Measurements from ENCODE around the gene GJB3.

The GJB3 gene

DNA sequence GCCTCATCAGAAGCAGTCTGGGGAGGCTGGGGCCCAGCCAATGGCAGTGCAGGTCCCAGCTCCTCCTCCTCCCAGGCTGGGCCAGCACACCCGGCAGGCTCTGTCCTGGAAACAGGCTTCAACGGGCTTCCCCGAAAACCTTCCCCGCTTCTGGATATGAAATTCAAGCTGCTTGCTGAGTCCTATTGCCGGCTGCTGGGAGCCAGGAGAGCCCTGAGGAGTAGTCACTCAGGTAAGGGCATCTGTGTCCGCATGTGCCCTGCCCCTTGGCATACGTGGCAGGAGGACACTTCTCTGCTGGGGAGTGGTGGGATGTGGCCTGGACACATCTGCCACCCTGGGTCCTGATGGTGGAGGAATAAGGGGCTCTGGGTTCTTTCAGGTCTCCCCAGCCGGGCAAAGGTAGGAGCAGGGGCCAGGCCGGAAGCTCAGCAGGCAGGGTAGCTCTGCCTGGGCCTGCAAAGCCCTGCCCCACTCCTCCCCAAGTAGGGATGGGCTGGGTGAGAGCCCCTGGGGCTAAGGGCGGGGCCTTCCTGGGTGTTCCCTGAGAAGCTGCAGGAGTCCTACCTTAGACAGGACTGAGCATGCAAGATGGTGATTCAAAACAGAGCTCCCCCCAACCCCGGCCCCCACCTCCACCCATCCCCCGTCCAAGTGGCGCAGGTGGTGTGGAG lies 25.9 kb upstream of the GJB3 start, which contains the start of gene GJB5:
GJB5 (plus strand) TSS at position 84 of the 674 bp plus-strand sequence. CDS start 2,284 bp downstream, outside the sequence.
- no peak for TF ChIP-seq GATA3 (IDR thresholded peaks at IDR 0.05; ENCODE audit: low read depth, low read length)
- no peak for TF ChIP-seq GATA2 (IDR thresholded peaks at IDR 0.05; ENCODE audit: low read depth, low read length)

- TF ChIP-seq GATA2 (IDR thresholded peaks at IDR 0.05; ENCODE audit: low read depth, low read length) (no peak), GATA3 (IDR thresholded peaks at IDR 0.05; ENCODE audit: low read depth, low read length) (no peak)
These were observed 25.1 kb upstream of the GJB3 start for GRCh38 chr1:34755961-34756360.

DNA sequence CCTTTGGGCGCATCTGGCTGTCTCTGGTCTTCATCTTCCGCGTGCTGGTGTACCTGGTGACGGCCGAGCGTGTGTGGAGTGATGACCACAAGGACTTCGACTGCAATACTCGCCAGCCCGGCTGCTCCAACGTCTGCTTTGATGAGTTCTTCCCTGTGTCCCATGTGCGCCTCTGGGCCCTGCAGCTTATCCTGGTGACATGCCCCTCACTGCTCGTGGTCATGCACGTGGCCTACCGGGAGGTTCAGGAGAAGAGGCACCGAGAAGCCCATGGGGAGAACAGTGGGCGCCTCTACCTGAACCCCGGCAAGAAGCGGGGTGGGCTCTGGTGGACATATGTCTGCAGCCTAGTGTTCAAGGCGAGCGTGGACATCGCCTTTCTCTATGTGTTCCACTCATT lies 23.6 kb upstream of the GJB3 start:
- TF ChIP-seq GATA3 (IDR thresholded peaks at IDR 0.05; ENCODE audit: low read depth, low read length) (no peak), GATA2 (IDR thresholded peaks at IDR 0.05; ENCODE audit: low read depth, low read length) (no peak)

DNA sequence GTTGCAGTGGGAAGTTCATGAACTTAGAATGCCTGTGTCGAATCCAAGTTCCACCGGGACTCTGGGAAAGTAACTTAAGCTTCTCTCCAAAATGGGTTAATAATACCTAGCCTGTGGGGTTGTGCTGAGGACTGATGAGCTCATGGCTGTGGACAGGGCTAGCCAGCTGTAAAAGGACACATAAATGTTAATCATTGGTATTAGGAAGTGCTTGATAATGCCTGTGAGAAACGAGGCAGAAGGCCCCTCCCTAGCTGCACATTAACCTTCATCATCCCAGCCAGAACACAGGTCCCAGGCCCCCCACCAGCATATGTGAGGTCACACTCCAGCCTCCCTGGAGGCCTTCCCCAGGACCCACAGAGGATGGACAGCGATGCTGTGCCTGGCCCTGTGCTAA lies 22.3 kb upstream of the GJB3 start:
- TF ChIP-seq GATA2 (IDR thresholded peaks at IDR 0.05; ENCODE audit: low read depth, low read length) (no peak), GATA3 (IDR thresholded peaks at IDR 0.05; ENCODE audit: low read depth, low read length) (no peak)

DNA sequence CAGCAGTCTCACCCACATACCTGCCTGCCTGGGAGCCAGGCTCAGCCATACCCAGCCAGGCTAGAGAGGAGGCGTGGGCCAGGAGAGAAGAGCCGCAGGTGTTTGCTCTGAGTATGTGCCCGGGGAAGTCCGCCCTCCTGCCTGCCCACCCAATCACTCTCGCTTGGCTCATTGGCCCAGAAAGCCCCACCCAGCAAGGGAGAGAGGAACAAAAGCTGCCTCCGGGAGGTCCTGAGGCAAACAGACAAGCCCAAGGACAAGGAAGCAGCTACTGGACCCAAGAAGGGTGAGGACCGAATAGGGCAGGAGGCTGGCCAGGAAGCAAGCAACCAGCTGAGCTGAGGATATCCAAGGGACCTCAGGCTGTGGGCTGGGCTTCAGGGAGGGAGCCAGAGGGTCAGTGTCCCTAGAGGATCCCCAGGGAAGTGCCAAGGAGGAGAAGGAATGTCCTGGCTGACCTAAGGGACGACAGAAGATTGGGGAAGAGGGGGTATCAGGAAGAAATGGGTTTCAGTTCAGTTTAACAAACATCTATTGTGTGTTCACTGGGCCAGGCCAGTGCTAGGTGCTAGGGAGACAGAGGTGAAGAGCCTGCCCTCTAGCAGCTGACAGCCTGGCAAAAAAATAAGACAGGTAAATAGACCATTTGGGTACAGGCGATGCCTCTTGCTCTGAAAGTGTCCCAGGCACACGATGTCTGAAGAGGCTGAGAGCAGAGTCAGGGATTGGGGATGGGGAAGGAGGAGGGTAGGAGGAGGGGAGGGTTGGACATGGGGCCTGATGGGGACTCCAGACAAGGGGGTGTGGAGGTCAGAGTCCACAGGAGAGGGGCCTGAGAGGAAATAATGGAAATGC lies 21.3 kb upstream of the GJB3 start, which contains the start of gene GJB4:
GJB4 (plus strand) TSS at position 238 of the 855 bp plus-strand sequence. CDS start 1,515 bp downstream, outside the sequence.
- TF ChIP-seq GATA2 (IDR thresholded peaks at IDR 0.05; ENCODE audit: low read depth, low read length), result no peak
- TF ChIP-seq GATA3 (IDR thresholded peaks at IDR 0.05; ENCODE audit: low read depth, low read length), result no peak

- TF ChIP-seq GATA3 (IDR thresholded peaks at IDR 0.05; ENCODE audit: low read depth, low read length), result no peak
- no peak for TF ChIP-seq GATA2 (IDR thresholded peaks at IDR 0.05; ENCODE audit: low read depth, low read length)
These were observed 19.7 kb upstream of the GJB3 start for GRCh38 chr1:34761176-34761761.

GRCh38 chr1:34761776-34762307 lies 19.2 kb upstream of the GJB3 start:
- no peak for TF ChIP-seq GATA2 (IDR thresholded peaks at IDR 0.05; ENCODE audit: low read depth, low read length)
- TF ChIP-seq GATA3 (IDR thresholded peaks at IDR 0.05; ENCODE audit: low read depth, low read length), result no peak

DNA sequence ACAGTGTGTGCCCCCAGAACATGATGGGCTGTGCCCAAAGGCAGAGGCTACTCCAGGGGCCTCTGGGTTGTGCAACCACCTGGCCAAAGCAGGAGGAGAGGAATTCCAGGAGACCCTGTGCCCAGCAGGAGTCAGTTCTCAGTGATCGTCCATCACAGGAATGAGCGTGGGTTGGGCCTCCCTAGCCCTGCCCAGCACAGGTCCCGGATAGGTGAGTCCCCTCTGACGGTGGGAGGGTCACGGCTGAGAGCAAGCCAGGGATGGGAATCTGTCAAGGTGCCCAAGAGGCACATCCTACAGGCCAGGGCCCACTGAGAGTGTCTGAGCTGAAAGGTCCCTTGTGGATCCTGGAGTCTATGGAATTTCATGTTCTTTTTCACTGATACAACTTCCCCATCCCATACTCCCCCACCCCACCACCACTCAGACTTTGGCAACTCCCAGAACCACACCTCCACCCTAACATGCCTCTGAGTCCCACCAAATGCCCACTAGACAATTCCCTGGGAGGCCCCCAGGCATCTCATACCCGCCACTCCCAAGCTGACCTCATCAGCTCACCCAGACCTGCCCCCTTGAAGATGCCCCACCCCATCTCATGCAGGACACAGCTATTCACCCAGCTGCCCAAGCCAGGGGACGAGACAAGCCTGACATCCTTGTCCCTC lies 18.4 kb upstream of the GJB3 start:
- TF ChIP-seq GATA3 (IDR thresholded peaks at IDR 0.05; ENCODE audit: low read depth, low read length), result no peak
- no peak for TF ChIP-seq GATA2 (IDR thresholded peaks at IDR 0.05; ENCODE audit: low read depth, low read length)

DNA sequence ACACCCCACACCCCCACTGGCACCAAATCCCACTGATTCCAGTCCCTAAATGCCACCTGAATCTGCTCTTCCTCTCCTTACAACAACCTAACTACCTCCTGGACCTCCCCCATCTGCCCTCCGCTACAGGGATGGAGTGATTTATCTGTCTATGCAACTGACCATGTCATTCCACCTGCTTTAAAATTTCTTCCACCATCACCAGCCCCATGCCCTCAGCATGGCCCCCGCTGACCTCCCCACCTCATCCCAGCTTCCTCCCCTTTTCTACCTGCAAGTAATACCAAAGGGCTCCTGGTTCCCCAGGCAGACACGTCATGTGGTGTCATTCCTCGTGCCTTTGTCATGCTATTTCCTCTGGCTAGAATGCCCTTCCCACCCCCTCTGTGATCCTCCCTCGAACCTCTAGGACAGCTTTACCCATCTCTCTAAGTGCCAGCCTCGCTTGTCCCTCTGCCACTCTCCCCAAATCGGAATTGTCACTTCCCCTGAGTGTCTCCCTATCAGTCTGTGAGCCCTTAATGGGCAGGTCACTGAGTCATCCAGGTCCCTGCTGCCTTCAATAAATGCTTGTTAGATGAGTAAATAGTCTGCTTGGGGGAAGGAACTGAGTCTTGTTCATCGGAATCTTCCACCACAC lies 17.8 kb upstream of the GJB3 start:
- no peak for TF ChIP-seq GATA3 (IDR thresholded peaks at IDR 0.05; ENCODE audit: low read depth, low read length)
- TF ChIP-seq GATA2 (IDR thresholded peaks at IDR 0.05; ENCODE audit: low read depth, low read length), result no peak

DNA sequence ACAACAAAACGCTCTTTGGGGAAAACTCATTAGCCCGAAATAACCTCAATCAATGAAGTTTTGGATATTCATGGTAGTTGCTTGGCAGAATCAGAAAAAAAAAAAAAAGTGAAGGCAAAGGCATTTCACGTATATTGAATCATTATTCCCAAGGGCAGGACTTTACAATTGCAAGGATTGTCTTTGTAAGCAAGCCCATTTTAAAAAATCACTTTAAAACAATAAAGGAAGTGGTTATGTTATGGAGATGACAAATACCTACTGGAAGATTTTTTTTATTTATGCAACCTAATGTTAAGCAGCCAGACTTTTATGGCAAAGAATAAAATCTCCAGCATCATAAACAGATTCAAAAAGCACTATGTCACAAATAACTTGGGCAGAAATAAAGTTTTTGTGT lies 12.2 kb upstream of the GJB3 start:
- TF ChIP-seq GATA3 (IDR thresholded peaks at IDR 0.05; ENCODE audit: low read depth, low read length), result no peak
- TF ChIP-seq GATA2 (IDR thresholded peaks at IDR 0.05; ENCODE audit: low read depth, low read length), result no peak

GRCh38 chr1:34770891-34771504 lies 10.0 kb upstream of the GJB3 start:
- TF ChIP-seq GATA2 (IDR thresholded peaks at IDR 0.05; ENCODE audit: low read depth, low read length), result no peak

DNA sequence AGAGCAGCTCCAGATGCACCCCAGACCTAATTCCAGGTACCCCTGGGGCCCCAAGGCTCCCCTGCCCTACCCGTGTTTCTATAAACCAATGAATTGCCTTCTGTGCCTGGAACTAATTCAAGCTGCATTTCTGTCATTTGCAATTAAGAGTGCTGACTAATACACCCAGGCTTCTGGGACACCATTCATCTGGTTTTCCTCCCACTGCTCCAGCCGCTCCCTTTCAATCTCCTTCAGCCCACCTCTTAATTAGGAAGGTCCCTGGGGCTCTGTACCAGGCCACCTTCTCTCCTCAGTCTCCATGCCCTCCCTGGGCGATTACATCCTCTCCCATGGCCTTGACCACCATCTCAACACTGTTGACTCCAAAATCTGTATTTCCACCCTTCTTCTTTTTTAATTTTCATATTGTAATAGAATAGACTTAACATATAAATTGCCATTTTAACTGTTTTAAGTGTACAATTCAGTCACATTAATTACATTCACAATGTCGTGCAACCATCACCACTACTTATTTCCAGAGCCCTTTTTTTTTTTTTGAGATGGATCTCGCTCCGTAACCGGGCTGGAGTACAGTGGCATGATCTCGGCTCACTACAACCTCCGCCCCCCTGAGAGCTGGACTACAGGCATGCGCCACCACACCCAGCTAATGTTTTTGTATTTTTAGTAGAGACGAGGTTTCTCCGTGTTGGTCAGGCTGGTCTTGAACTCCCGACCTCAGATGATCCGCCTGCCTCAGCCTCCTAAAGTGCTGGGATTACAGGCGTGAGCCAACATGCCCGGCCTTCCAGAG lies 9.2 kb upstream of the GJB3 start:
- TF ChIP-seq GATA2 (IDR thresholded peaks at IDR 0.05; ENCODE audit: low read depth, low read length), result no peak
- no peak for TF ChIP-seq GATA3 (IDR thresholded peaks at IDR 0.05; ENCODE audit: low read depth, low read length)
